Activated effector memory CD4-positive, alpha-beta T cell treated with anti-CD3 and anti-CD28 coated beads, Interleukin-2, amount 50 U/mL, for 16 hours (primary cell): ENCODE data around the gene CEP162.
"Not testable (repeated sequence)": the region's sequence is repeated elsewhere in the genome, so short reads cannot be mapped to it uniquely, and the experiment has no call there.

Experiments used
- DNase-seq: peaks from one replicate; pipeline ENCODE4 v3.0.0-alpha.2; 2020

CEP162 gene

DNA sequence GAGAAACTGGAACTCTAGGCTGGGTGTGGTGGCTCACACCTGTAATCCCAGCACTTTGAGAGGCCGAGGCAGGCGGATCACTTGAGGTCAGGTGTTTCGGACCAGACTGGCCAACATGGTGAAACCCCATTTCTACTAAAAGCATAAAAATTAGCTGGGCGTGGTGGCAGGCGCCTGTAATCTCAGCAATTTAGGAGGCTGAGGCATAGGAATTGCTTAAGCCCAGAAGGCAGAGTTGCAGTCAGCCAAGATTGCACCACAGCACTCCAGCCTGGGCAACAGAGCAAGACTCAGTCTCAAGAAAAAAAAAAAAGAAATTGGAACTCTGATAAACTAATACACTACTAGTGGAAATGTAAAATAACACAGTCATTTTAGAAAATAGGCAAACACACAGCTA lies 3.8 kb downstream of the CEP162 start:
- DNase-seq: not testable (repeated sequence)

DNA sequence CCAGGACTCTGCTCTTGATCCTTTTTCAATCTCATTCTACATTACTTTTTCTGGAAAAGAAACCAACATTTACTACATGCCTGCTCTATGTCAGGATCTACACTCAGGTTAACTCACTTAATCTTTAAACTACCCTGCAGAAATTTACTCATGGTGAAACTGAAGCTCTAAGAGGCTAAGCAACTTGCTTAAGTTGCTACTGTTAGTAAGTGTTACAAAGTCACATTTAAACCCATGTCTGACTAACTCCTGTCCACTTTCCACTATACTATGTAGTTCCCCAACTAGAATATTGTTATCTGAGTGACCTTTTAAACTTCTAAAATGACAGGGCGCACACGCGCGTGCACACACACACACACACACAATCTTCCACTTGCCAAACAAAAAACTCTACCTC lies 5.0 kb downstream of the CEP162 start:
- no peak for DNase-seq

DNA sequence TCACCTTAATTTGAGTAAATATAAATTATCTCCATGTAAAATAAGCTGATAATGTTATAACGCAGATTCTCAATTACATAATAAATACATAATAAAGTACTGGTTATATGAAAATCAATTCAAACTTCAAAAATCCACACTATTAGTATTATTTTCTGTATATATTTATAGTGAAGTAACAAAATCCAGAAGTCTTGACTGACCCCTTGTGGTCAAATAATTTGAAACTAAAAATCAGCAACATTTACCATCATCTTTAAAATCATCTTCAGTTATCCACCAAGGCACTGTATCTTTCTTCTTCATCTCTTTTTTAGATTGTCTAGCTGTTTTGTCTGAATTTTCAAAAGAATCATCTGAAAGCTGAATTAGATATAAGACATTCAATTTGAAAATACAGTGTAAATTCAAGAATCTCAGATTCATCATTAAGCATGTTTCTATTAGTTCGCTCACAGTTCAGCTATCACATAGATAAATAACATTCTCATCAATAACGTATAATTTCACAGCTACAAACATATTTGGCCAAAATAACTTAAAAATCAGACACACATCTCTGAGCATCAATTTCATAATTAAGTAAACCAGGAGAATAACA lies 6.5 kb downstream of the CEP162 start:
- no peak for DNase-seq

DNA sequence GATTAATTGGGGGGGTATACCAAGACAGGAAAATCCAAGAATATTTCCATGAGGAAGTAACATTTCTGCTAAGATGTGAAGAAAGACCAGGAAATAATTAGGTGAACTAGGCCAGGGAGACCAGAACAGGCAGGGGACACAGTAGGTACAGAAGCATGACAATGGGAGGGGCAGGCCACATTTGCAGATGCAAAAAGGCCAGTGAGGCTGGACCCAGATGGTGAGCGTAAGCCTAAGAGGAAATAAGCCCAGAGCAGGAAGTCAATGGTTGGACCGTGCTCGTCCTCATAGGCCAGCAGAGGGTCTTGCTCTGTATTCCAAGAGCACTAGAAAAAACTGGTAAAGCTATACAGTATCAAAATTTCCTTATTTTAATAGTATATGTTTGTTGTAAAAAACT lies 9.4 kb downstream of the CEP162 start:
- no peak for DNase-seq

DNA sequence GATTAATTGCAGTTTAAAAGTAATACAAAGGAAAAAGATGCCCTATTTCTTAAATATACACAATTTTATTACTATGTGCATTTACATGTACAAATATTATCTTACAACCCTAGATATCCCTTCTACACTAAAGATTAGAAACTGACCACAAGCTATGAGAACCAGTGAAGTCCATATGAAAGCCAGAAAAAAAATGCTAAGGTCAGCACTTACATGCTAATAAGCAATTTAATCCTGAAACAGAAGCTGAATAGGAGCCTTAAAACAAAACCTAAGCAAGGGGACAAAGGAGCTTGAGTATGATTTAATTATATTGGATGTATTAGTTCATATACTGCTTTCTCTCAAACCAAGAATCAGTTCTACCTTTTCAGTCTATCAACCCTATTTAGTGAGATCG lies 14.2 kb downstream of the CEP162 start:
- no peak for DNase-seq

DNA sequence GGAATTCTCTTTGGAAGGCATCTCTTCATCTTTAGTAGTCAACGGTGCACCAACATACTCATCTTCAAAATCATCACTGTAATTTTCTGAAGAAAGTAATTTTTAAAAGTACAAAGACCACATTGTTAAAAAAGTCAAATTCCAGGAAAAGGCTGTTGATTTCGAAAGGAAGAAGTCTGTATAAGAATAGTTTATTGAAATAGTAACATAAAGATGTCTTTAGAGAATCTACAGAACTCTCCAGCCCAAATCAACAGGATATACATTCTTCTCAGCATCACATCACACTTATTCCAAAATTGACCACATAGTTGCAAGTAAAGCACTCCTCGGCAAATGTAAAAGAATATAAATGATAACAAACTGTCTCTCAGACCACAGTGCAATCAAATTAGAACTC lies 23.4 kb downstream of the CEP162 start:
- DNase-seq: no peak

DNA sequence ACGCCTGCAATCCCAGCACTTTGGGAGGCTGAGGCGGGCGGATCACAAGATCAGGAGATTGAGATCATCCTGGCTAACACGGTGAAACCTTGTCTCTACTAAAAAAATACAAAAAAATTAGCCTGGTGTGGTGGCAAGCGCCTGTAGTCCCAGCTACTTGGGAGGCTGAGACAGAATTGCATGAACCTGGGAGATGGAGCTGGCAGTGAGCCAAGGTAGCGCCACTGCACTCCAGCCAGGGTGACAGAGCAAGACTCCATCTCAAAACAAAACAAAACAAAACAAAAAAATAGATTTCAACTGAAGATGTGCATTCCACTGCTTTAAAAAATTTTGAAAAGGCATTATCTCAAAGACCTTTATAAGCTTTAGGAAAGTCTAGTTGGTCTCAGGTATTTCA lies 27.5 kb downstream of the CEP162 start:
- not testable (repeated sequence) for DNase-seq

DNA sequence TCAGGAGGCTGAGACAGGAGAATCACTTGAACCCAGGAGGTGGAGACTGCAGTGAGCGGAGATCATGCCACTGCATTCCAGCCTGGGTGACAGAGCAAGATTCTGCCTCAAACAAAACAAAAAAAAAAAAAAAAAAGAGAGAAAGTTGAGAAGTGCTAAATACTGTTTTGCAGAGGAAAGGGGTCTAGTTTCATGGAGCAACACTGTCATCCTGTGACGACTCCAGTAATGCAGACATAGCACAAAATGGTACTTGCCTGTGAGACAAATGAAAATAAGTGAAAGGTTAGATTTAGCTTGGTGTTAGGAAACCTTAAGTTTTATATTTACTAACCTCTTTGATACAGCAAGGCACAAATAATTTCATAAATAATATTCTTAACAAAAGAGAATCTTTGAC lies 29.7 kb downstream of the CEP162 start:
- DNase-seq: no peak

DNA sequence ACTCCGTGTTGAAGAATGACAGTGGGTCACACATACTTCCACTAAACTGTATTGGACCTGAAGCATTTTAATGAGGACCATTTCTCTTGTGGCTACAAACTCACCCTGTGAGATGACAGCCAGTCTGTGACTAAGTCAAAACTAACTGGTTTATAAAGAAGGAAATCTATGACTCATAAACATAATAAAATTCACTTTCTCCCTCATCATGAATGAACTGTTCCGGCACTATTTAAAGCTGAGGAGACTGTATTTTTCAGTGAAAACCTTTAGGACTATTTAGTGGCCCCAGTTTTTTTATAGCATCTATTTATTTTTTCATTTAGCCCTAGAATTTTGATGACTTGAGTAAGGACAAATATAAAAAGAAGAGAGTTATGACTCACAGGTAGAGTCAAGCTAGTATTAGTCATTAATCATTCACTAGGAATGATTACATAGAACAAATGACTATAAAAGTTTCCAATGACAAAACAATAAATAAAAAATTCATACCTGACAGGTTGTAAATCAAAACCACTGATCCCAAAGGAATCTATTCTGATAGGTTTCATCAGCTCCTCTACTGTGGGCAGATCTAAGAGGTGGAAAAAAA lies 34.2 kb downstream of the CEP162 start:
- DNase-seq: no peak

DNA sequence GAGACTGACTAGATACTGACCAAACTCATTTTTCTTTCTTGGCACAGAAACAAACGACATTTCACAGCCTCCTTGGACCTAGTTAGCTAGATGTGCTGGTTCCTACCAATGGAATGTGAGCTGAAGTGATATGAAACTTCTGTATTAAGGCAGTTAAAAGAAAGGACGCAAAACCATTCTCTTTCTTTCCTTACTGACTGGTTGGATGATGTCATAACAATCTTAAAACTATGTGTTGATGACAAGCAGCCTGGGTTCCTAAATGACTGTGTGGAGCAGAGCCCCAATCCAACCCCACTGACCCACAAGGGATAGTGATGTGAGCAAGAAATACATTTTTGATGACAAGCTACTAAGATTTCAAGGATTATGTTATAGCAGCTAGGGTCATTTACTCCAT lies 35.6 kb downstream of the CEP162 start:
- no peak for DNase-seq

DNA sequence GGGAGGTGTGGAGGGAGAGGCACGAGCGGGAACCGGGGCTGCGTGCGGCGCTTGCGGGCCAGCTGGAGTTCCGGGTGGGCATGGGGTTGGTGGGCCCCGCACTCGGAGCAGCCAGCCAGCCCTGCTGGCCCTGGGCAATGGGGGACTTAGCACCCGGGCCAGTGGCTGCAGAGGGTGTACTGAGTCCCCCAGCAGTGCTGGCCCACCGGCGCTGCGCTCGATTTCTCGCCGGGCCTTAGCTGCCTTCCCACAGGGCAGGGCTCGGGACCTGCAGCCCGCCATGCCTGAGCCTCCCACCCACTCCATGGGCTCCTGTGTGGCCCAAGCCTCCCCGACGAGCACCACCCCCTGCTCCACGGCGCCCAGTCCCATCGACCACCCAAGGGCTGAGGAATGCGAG lies 38.1 kb downstream of the CEP162 start:
- not testable (repeated sequence) for DNase-seq

DNA sequence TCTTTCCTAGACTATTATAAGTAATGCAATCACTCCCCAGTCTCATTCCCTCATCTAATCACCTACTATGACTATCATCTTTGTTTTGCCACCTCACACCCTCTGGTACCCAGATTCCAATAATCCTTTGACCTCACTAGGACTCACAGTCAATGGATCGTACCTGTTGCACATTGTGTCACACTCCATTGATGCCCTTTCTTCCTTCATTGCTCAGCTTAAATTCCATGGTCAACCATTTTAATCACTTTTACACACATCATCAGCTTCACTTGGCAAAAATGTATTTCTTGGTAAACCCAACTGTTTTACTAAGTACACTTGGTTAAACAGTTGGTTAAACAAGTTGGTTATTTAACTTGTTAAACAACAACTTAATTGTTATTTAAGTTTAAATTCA lies 44.0 kb downstream of the CEP162 start:
- DNase-seq: no peak

DNA sequence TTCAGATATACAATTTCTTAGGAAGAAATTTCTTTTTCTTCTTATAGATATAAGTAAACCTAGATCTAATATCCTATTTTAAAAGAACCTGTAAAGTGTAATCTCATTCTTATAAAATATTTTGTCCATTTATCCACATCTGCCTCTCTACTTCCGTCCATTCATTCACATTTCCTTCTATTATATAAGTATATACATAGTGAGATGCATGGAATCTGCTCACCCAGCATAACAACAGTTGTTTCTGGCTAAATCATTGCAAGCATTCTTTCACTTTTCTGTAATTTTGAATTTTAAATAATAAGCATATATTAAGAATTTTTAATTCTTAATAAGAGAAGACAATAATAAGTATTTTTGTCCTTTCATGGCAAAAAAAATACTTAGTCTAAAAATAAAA lies 45.4 kb downstream of the CEP162 start:
- no peak for DNase-seq

DNA sequence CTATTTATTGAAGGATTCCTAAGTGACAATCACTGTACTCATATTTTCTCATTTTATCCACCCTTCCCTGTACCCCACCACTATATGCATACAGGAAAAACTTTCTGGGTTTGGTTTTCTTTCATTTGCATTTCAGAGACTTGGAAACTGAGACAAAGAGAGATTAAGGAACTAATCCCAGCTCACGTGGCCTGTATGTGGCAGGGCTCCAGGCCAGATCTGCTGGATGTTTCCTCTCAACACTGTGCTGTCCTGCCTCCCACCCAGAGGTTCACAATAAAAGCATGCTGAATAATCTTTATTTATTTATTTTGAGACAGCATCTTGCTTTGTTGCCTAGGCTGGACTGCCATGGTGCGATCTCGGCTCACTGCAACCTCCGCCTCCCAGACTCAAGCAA lies 50.2 kb downstream of the CEP162 start:
- no peak for DNase-seq

DNA sequence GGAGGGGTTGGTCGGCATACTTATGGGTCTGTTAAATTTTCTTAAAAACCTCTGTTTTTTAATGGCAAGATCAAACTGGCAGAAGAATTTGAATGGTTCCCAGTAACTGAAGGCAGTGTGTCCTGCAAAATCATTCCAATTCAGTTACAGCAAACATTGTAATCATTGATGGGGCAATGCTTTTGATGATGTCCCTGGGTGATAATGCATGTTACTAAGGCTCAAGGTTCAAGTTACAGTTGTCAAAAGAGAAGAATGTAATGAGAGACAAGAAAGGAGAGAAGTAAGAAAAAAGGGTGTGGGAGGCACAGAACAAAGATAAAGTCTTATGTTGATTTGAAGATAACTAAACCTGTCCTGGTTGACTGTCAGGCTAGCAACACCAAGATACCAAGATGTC lies 54.9 kb downstream of the CEP162 start:
- DNase-seq: no peak

DNA sequence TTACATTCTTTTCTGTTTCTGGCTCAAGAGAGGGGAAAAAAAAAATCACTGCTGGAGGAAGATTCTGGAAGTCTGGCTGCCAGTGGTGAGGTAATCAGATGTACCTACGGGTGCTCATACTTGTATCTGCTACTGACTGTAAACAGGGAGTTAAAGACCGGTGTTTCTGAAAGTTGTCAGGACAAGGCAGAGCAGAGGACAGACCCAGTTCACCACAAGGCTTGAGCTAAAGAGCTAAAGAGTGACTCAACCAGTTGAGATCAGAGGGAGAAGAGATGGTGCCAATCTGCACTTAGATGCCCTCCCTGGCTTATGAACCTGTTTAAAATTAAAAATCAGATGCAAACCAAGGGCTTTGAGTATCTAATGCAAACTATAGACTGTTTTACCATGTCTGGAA lies 55.4 kb downstream of the CEP162 start:
- DNase-seq: no peak

DNA sequence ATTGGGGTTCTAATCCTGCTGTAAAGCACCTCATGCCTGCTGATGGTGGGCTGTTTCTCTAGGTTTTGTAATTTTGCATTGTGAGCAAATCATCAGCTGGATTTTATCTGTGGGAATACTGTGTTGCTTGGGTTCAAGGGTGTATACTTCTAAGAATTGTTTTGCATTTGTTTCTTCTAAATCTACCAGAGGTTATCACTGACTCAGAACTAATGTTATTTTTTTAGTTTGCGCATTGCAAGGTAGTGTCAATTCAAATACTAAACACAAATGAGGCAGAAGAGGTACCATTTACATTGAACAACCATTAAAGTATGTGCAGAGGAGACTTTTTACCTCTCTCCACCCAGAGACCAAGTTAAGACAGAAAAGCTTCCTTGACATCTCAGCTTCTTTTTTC lies 60.0 kb downstream of the CEP162 start:
- DNase-seq: no peak

DNA sequence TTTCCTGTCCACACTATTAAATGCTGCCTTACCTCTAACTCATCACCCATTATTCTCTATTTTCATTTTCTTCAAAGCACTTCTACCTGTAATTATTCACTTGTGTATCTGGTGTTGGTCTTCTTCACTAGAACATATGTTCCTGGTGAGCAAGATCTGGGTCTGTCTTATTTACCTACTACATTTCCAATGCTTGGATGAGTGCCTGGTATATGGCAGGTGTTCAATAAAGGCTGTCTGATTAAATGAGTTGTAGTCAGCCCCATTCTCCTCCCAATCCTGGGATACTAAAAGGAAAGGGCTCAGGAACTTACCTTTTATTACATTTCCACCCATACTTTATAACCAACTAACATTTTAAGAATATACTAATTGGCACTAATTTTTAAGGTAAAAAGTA lies 61.0 kb downstream of the CEP162 start:
- DNase-seq: no peak

DNA sequence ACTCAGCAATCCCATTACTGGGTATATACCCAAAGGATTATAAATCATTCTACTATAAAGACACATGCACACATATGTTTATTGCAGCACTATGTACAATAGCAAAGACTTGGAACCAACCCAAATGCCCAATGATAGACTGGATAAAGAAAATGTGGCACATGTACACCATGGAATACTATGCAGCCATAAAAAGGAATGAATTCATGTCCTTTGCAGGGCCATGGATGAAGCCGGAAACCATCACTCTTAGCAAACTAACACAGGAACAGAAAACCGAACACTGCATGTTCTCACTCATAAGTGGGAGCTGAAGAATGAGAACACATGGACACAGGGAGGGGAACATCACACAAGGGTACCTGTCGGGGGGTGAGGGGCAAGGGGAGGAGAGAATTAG lies 63.1 kb downstream of the CEP162 start:
- not testable (repeated sequence) for DNase-seq

DNA sequence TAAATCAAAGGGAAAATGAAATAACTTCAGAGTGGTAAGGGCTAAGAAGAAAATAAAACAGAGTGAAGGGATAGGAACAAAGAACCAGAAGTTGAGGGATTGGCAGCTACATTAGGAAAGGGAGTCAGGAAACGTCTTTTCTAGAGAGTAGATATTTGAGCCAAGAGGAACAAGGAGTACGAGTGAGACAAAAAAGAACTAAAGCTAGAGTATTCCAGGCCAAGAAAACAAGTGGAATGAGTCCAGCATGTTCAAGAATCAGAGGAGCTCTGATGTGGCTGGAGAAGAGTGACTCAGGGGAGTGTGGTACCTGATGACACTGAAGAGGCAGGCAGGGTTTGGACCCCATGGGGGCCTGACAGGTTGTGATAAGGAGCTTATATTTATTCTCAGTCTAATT lies 66.3 kb downstream of the CEP162 start:
- no peak for DNase-seq

DNA sequence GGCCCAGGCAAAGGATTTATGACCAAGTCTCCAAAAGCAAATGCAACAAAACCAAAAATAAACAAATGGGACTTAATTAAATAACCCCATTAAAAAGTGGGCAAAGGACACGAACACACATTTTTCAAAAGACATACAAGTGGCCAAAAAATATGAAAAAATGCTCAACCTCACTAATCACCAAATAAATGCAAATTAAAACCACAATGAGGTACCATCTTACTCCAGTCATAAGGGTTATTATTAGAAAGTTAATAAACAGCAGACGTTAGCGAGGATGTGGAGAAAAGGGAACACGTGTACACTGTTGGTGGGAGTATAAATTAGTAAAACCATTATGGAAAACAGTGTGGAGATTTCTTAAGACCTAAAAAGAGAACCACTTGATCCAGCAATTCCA lies 71.1 kb downstream of the CEP162 start:
- DNase-seq: no peak

DNA sequence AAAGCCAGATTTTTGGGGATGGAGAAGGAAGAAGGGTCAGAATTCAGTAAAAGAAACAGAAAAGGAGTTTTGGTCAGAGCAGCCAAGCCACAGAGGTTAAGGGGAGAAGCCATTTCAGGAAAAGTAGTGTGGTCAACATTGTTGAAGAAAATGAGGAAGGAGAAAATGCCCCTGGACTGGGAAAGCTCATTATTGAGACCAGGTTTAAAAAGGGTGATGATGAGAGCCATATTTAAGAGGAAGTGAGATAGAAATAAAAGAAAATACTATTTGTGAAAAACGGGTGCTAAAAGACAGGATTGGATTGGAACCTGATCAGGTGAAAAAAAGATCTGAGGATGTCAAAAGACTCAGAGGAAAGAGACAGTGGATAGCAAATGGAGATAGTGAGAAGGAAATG lies 75.8 kb downstream of the CEP162 start:
- DNase-seq: no peak

DNA sequence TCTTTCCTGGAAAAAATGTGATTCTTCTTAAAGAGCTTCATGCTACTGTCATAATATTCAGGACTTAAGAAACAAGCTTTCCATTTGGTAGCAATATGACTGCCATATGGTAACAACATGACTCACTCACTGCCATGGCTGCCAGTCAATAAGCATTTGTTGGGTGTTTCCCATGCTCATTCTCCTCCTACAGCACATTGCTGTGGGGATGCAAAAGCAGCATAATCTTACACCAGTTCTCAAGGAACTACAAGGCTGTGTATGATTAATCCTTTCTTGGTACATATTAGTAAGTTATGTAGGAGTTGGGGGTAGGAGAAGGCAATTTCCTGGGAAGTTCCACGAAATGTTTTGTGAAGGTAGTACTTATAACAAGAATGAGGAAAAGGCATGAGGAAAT lies 76.7 kb downstream of the CEP162 start:
- no peak for DNase-seq

DNA sequence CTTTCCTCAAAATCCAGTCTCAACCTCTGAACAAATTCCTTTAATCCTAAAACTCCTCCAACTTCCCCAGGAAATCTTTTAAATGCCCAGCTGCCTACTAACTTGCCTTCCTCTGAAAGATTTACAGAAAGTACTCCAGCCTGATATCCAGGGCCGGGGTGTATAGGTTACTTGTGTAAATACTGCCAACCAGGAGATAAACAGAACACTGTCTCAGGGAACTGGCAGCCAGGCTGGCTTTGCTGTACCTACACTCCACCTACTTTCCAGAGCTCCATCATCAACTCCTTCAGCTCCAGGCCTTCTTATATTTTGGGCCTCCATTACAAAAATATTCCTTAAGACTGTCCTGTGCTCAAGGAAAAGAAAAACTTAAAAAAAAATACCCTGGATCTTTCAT lies 85.9 kb downstream of the CEP162 start:
- DNase-seq: no peak

DNA sequence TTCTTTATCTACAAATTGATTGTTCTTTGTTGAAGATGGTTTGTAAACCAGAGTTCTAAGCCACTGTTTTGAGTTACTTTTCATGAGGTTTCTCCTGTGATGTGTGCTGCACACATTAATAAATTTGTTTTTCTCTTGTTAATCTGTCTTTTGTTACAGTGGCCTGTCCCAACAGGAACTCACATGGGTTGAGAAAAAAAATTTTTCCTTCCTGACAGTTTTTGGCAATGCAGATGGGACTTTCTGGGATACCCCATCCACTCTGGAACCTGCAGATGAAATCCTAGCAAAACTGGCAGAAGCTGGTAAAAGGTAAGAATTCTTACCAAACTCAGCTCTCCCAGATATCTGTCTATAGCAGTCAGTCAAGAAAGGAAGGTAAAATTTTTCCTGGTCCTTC lies 88.1 kb downstream of the CEP162 start:
- DNase-seq: no peak
